Measurements from ENCODE around the gene PLET1. TPM values are rescaled to one million over a fixed set of nuclear protein-coding genes. Genes with fewer than 3 reads are reported as not detected.

PLET1 gene
- total RNA-seq, 1 experiment from 2014 or later = not detected

DNA sequence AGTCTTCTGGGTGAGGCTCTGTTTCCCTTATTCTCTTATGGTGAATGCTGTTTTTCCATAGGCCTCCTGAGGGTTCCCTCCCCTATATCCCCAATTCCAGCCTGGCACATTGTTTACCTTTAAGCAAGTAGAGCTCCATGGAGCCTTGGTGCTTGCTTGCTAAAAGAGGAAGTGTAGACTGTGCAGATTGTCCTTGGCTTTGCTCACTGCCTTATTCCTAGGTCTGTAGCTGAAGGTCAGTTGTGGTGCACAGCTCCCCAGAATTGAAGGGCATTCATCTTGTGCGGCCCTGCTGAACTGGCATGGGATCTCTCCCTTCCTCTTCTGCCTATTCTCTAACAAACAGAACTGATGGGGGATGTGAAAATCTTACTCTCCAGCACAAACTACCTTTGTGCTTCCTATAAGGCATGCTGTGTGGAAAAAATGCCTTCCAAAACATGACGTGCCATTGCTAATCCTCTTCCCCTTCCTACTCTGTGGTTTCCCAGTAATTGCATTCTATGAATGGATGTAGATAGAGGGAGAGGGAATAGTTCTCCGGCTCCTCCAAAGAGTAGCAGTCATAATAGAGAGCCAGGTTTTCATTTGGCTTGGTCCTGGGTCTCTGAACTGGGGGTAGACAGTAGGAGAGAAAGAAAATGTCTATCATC, 34.2 kb upstream of the PLET1 start:
- Histone ChIP-seq H2BK12ac (ENCODE audit: insufficient read length, low read depth, low read length) (no peak overlapping the region), H2BK120ac (ENCODE audit: low read depth, low read length, poor library complexity, severe bottlenecking) (no peak overlapping the region), H3K14ac (ENCODE audit: insufficient read depth, low read length) (no peak overlapping the region), H4K8ac (replicated peaks; ENCODE audit: insufficient read length, low read depth, low read length) (no peak overlapping the region), H3K79me1 (ENCODE audit: insufficient read depth, low read depth, low read length, poor library complexity, severe bottlenecking) (no peaks in the 10 kb centered on the region), H3K27ac (ENCODE audit: insufficient read length, low read depth, low read length) (no peak overlapping the region), H3K23ac (ENCODE audit: insufficient read length, low read depth, low read length) (no peak overlapping the region), H3K79me2 (ENCODE audit: insufficient read depth, low read length) (no peaks in the 10 kb centered on the region), H3K18ac (ENCODE audit: insufficient read length, low read depth, low read length) (no peak overlapping the region), H4K5ac (ENCODE audit: insufficient read length, low read depth, low read length) (no peak overlapping the region), H2BK15ac (ENCODE audit: low read depth, low read length) (no peak overlapping the region), H3K9me3 (ENCODE audit: control insufficient read depth, low read depth, low read length) (no peaks in the 10 kb centered on the region), H3K4me1 (ENCODE audit: insufficient read depth, low read length) (peaks cover 2% of the 10 kb centered on the region; the same call in 1 of the 2 replicates), H4K20me1 (ENCODE audit: control insufficient read depth, insufficient read depth, insufficient read length) (no peaks in the 10 kb centered on the region), H2AK5ac (ENCODE audit: insufficient read length, low read length) (no peak overlapping the region), H3K56ac (ENCODE audit: insufficient read length, low read depth, low read length) (no peak overlapping the region), H3K23me2 (ENCODE audit: insufficient read length, low read depth, low read length, poor library complexity, severe bottlenecking) (peaks cover 3% of the 10 kb centered on the region), H3K4ac (ENCODE audit: low read depth, low read length) (no peak overlapping the region), H4K91ac (ENCODE audit: insufficient read length, low read depth, low read length) (no peak overlapping the region), H2AFZ (ENCODE audit: low read length) (no peak overlapping the region), H3T11ph (ENCODE audit: low read length) (no peak overlapping the region), H2BK20ac (ENCODE audit: low read depth, low read length, poor library complexity, severe bottlenecking) (no peak overlapping the region), H2BK5ac (ENCODE audit: insufficient read length, low read length) (no peak overlapping the region), H3K9ac (ENCODE audit: extremely low read depth, insufficient read length, low read length) (no peak overlapping the region), H3K4me2 (ENCODE audit: insufficient read depth, insufficient read length, low read length) (no peak overlapping the region), H3K27me3 (ENCODE audit: insufficient read depth, low read length) (no peaks in the 10 kb centered on the region)
- WGBS (ENCODE audit: extremely low coverage, insufficient read length, low lambda C conversion rate) = no CpG with 5 or more reads among the region's 3 CpGs
- H3K27me3 Mint-ChIP-seq (ENCODE audit: low read depth) = peaks cover 15% of the 10 kb centered on the region
- no peak for DNase-seq
- TF ChIP-seq, protein P1, sequence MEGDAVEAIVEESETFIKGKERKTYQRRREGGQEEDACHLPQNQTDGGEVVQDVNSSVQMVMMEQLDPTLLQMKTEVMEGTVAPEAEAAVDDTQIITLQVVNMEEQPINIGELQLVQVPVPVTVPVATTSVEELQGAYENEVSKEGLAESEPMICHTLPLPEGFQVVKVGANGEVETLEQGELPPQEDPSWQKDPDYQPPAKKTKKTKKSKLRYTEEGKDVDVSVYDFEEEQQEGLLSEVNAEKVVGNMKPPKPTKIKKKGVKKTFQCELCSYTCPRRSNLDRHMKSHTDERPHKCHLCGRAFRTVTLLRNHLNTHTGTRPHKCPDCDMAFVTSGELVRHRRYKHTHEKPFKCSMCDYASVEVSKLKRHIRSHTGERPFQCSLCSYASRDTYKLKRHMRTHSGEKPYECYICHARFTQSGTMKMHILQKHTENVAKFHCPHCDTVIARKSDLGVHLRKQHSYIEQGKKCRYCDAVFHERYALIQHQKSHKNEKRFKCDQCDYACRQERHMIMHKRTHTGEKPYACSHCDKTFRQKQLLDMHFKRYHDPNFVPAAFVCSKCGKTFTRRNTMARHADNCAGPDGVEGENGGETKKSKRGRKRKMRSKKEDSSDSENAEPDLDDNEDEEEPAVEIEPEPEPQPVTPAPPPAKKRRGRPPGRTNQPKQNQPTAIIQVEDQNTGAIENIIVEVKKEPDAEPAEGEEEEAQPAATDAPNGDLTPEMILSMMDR (conservative IDR thresholded peaks at IDR 0.05) = no peak
- H3K27ac Mint-ChIP-seq = no peak overlapping the region
- no peaks in the 10 kb centered on the region for H3K9me3 Mint-ChIP-seq
- no peaks in the 10 kb centered on the region for H3K36me3 Mint-ChIP-seq (ENCODE audit: insufficient read depth in 1 of 3, low read depth in 3 of 3)
- peaks cover 12 to 19% of the 10 kb centered on the region in 2 experiments for H3K4me1 Mint-ChIP-seq
- H3K4me3 Mint-ChIP-seq = no peak overlapping the region
